Effector CD8-positive, alpha-beta T cell (primary cell): ENCODE results near the gene GPC1.
A peak's percentile ranks its signal among the peaks of the same experiment; 100 is the strongest.
"Not testable (repeated sequence)": the region's sequence is repeated elsewhere in the genome, so short reads cannot be mapped to it uniquely, and the experiment has no call there.

Experiments
- DNase-seq: peaks from one replicate; lab custom pipeline; 2025; lab: John Stamatoyannopoulos, UW
- total RNA-seq, 4 experiments: gene quantifications; one replicate each; lab custom pipeline; 2026; lab: John Stamatoyannopoulos, UW

The GPC1 gene
- total RNA-seq, result 3.8 to 7.6 (median 4.4) reads per million in 4 experiments

- peak; percentile 52 for DNase-seq
These were observed at the start of gene GPC1 for GRCh38 chr2:240435457-240435947. TSS of gene GPC1 (plus strand) at chr2:240435663. CDS start at chr2:240435919, 256 bp downstream.

DNA sequence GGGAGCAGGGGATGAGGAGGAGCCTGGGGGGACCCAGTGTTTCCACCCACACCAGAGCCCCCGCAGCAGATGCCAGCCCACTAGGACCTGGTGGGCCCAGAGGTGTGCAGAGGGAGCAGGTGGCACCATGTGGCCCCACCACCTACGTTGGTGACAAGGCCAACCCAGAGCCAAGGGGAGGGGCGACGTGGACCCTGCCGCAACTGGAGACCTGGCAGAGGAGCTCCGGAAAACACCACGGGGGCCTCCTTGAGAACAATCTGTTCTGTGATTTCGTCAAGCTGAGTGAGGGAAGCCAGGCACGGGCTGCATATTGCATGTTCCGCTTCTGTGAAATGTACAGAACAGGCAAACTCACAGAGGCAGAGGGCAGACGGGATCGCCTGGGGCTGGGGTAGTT lies 49.1 kb upstream of the GPC1 start:
- DNase-seq, result no peak

- not testable (repeated sequence) for DNase-seq
These were observed 48.7 kb upstream of the GPC1 start for GRCh38 chr2:240386743-240387142.

DNA sequence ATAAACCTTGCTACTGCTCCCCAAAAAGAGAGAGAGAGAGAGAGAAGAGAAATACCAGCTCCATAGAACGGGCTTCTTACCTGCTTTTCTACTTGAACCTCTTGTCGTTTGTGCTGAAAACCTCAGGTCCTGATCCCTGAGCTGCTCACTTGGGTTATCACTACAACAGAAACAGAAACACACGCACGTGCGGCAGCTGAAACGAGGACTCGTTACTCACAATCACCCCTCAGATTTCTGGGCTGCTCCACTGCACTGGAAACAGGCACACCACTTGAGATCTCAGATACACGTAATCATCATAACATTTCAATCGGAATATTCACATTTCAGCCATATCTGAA lies 48.2 kb upstream of the GPC1 start:
- DNase-seq, result no peak

- no peak for DNase-seq
These were observed 47.6 kb upstream of the GPC1 start for GRCh38 chr2:240387669-240388358.

DNA sequence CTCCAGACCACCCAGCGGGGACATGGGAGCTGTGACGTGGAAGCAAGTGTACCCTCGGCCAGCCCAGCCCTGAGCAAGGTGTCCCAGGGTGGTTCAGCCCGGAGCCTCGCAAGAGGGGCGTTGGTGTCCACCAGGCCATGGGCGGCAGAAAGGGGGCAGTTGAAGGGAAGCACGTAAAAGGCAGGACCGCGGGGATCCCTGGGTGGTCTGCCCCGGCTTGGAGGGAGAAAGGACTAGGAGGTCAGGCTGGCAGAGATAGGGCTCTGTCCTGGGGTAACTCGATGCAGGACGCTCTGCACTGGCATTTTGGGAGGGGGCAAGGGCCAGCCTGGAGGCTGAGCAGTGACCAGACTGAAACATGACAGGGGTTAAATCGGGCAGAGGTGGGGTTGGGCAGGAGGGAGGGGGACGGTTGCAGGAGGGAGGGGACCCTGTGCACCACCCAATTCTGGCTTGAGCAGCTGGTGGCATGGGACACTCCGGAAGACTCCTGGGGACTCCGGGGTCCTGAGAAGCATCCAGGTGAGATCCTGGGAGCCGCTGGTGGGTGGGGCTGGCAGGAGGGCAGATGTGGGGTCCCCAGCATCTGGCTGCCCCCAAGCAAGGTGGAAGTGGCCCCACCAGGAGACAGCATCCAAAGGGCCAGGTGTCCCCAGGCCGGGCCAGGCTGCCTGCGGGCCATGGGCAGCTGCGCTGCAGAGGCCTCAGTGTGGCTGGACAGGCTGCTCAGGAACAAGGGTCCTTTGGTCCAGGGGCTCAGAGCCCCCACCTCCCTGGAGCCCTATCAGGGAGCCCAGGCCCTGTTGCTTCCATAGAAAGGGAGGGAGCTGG lies 46.8 kb upstream of the GPC1 start:
- DNase-seq, result no peak

- no peak for DNase-seq
These were observed 46.1 kb upstream of the GPC1 start for GRCh38 chr2:240389302-240389805.

DNA sequence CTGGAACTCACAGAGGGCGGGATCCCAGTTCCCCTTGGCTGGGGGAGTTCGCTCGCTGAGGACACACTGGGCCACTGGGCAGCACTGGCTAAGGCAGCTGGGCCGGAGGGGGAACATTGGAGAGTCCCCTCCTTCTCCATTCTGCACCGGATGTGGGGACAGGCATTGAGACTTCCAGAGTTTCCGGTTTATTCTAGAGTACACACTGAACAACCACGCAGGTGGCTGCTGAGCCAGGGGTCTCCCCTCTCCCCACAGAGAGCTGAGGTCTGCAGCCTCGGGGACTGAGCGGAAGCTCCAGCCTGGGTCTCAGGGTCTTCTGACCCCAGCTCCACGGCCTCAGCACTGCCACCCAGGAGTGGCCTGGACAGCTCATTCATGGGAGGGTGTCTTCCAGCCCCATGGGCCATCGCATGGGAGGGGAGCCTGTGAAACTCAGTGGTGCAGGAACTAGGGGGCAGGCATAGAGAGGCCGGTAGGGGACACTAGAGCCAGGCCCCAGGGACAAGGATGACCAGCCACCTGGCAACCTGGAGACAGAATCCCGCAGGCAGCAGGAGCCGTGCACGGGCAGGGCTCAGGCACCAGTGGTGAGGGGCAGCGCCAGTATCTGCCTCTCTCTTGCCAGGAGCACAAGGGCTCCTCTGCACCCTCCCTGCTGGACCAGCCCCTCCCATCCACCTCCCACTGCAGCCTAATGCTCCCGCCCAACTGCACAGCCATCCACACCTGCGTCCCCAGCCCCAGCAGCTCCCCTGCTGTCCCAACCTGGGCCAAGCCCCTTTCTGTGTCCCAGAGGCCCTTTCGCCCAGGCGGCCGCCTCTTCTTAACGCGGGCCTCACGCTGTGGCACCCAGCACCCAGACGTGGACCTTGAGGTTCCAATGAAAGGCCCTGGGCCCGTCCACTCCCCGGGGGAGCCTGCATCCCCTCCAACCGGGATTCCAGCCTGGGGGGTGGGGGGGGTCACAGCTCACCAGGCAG lies 45.1 kb upstream of the GPC1 start:
- no peak for DNase-seq

DNA sequence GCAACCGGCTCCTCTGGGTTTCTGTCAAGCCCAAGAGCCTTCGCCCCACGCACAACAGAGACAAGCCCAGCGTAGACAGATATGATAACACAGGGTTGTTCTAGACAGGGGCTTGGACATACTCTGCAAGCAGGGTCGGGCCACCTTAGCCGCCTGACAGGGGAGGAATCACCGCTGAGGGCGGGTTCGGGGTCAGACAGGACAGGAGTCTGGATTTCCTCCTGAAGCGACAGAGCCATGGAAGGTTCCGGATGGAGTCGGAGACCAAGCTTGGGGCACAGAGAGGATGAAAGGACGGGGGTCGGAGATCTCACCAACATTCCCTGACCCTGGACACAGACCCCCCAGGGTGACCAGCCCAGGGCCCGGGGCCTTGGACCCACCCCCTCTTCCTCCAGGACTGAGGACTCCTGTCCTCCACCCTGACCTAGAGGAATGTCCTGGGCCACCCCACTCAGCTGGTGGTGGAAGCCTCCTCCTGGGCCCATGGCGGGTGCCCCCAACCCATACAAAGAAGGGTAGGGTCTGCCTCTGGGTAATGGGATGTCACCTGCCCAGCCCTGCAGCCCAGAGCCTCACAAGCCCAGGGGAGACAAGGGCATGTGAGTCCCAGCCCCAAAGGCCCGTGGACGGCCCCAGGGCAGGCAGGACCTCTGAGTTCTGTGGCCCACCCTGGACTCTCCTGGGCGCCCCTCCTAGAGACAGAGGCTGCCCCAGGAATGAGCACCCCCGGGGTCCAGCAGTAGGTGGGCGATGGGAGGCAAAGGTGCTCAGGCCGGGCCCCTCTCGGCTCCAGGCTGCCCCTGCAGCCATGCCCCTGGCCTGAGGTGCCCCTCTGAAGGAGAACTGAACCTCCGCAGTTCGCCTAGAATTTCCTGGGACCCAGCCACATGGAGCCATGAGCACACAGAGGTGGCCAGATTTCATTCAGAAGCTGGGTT lies 44.1 kb upstream of the GPC1 start:
- DNase-seq, result no peak

DNA sequence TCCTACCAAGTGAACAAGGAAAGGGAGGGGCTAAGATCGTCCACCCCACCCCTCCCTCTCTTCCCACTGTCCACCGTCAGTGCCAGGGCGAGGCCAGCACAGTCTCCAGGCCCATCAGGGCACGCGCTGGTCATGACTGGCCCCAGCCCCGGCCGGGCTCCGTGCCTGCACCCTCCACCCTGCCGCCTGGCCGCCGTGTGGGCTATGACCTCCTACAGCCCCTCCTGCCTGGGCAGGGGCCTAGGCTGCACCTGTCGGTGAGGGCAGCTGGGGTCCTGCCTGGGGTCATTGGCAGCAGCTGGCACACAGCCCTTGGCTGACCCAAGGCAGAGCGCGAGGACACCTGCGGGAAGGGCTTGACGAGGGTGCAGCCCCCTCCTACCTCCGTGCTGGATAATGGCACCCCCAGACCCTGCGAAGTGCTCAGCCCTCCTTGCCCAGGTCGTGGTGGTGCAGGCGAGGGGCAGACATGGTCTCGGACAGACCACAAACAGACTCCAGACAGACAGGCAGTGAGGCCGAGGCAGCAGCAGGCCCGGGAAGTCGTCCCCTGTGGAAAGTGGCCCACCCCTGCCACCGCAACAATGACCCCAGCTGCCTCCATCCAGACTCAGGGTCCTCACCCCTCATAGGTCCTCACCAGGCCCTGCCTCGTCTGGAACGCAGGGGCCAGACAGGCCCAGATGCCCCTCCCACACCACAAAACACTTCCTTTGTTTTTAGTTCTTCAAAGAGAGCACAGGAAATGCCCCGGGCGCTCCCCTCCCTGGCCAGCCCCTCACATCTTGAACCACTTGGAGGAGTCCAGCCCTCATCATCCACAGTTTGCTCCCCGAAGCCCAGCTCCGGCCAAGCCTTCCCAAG lies 43.1 kb upstream of the GPC1 start:
- no peak for DNase-seq

- no peak for DNase-seq
These were observed 42.3 kb upstream of the GPC1 start for GRCh38 chr2:240392948-240393830.

- DNase-seq, result no peak
These were observed 41.5 kb upstream of the GPC1 start for GRCh38 chr2:240393831-240394410.

GRCh38 chr2:240394549-240394948 lies 40.9 kb upstream of the GPC1 start:
- DNase-seq, result no peak

DNA sequence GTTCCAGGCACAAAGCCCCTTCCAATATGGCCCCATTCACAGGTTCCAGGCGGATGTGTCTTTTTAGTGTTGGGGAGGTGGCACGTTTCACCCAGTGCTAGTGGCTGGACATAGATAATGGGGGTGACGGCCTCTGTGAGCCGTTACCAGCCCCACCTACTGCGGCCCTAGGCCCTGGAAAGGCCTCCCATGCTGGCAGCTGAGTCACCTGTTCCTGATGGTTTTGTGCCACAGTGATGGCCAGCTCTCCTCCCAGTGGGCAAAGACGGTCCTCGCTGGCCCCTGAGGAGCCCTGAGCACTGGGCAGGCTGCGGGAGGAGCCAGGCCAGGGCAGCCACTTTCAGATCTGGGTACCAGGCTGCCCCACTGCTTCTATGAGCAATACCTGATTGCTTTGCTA lies 40.0 kb upstream of the GPC1 start:
- DNase-seq, result no peak

- DNase-seq, result no peak
These were observed 39.4 kb upstream of the GPC1 start for GRCh38 chr2:240395896-240396622.

DNA sequence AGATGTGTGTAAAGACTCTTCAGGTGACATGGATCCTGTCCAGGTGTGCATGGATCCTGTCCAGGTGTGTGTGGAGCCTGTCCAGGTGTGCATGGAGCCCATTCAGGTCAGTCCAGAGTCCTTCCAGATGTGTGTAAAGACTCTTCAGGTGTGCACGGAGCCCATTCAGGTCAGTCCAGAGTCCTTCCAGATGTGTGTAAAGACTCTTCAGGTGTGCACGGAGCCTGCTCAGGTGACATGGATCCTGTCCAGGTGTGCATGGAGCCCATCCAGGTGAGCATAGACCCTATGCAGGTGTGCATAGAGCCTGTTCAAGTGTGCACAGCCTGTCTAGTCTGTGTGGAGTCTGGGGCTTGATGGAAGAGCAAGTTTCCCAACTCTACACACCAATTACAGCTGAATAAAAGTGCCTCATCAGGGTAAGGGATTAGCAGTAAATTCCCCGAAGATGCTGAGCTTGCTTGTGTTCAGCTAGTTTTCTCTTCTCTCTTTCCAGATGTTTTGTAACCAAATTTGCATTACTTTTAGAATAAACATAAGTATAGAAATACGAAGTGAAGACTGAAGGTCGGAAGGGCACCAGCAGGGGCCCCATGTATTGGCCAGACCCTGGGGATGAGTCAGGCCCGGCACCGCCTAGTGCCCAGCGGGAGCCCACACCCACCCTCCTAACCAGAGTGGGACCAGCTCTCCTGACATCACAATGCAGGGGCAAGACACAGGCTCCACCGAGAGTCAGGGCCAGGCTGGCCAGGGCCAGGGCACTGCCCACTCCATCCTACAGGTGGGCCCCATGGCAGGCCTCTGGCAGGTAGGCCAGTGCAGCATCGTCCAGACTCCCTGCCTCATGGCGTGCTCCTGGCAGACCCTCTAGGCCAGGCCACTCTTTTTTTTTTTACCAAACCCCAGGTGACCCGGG lies 38.6 kb upstream of the GPC1 start:
- DNase-seq, result no peak

DNA sequence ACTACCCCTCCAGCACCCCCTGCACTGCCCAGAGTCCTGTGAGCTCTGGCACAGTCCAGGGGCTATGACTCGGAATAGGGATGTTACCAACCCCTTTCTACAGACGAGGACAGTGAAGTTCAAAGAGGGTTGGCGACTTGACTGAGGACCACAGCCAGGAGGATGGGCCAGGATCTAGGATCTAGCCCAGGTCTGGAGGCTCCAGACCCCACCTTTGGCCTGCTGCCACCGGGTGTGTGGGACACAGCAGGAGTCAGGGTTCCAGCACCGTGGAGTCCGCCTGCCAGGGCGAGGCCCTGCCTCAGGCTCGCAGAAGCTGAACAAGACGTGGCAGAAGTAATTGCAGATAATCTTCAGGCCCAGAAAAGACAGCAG lies 37.9 kb upstream of the GPC1 start:
- DNase-seq, result no peak
